K562 (cell line): ENCODE measurements around the gene KLK3. TPM values are rescaled to one million over a fixed set of nuclear protein-coding genes. Genes with fewer than 3 reads are reported as not detected.

ENCODE experiments used
- ATAC-seq: fragments of 200-7000 bp; cut with Tn5 transposase; 3 replicates; pipeline ENCODE4 v1.9.1; 2020; ENCODE audit warnings: moderate library complexity
- BruUV-seq: library from RNA; stranded (reverse); fragments of 400-500 nt; replicated peaks from 2 replicates; lab custom pipeline; 2021; lab: Mats Ljungman, UMichigan
- CTCF ChIA-PET: fragments of 300-600 bp; formaldehyde crosslinking; extraction: SDS; loops from one replicate; lab custom pipeline; 2021; ENCODE audit warnings: low intra/inter-chr PET ratio; lab: Yijun Ruan, JAX
- POLR2A ChIA-PET: fragments of 300-600, 350-650 bp; sonication (Branson Sonifier 250); formaldehyde crosslinking; extraction: SDS; loops from one replicate; lab custom pipeline; 2021; ENCODE audit warnings: antibody characterized with exemption, inconsistent platforms; lab: Yijun Ruan, JAX
- DNase-seq, 4 experiments: peaks; one replicate each; pipeline versions ENCODE4 v3.0.0 to v3.0.0-alpha.2; 2011 to 2018; ENCODE audit warnings: low spot score in 3 of 4, mixed read lengths in 3 of 4; ENCODE audit errors: extremely low read depth in 1 of 4
- FAIRE-seq: peaks from 2 replicates; lab custom pipeline; 2011; peaks lifted over from hg19 to GRCh38; lab: Jason Lieb, UNC
- H2AFZ ChIP-seq: 2 replicates; pipeline ENCODE4 v1.6.0; 2011; ENCODE audit warnings: low read depth, low read length, control low read depth, inconsistent platforms
- H3K27ac ChIP-seq: fragments of 200-600 bp; 3 replicates; pipeline ENCODE4 v1.8.0; 2011; ENCODE audit warnings: low read depth, mild to moderate bottlenecking, control low read depth, inconsistent platforms, low read length, moderate library complexity, mixed read lengths; ENCODE audit errors: extremely low read depth
- H3K27me3 ChIP-seq, 2 experiments: fragments of 300-600 bp in 1 of 2; 2 replicates in 1 of 2; 3 replicates in 1 of 2; pipeline versions ENCODE4 v1.6.0 to v1.8.0; 2011; ENCODE audit warnings: inconsistent platforms in 2 of 2, low read length in 2 of 2, mild to moderate bottlenecking in 1 of 2, mixed read lengths in 1 of 2, moderate library complexity in 1 of 2; ENCODE audit not compliant: control insufficient read depth in 2 of 2, insufficient read depth in 2 of 2
- H3K36me3 ChIP-seq: fragments of 300-600 bp; 3 replicates; pipeline ENCODE4 v1.8.0; 2011; ENCODE audit warnings: mild to moderate bottlenecking, low read length, inconsistent platforms; ENCODE audit not compliant: control insufficient read depth, insufficient read depth
- H3K4me1 ChIP-seq, 2 experiments: fragments of 200-600 bp in 1 of 2; replicated peaks in 1 of 2; 2 replicates in 1 of 2; 3 replicates in 1 of 2; pipeline versions ENCODE4 v1.5.1 to v1.8.0; 2011; ENCODE audit warnings: inconsistent platforms in 2 of 2, low read length in 2 of 2, mild to moderate bottlenecking in 1 of 2, mixed read lengths in 1 of 2, moderate library complexity in 1 of 2; ENCODE audit not compliant: control insufficient read depth in 2 of 2, insufficient read depth in 2 of 2
- H3K4me2 ChIP-seq: 2 replicates; pipeline ENCODE4 v1.6.1; 2011; ENCODE audit warnings: low read length, control low read depth, inconsistent platforms, mixed read lengths; ENCODE audit not compliant: insufficient read depth
- H3K4me3 ChIP-seq: fragments of 200-600 bp; sonication (generic), shearing (Covaris generic); 2 replicates; pipeline ENCODE4 v1.5.1; 2016; ENCODE audit warnings: control low read depth, inconsistent platforms
- H3K79me2 ChIP-seq: fragments of 200-600 bp; 3 replicates; pipeline ENCODE4 v1.8.0; 2011; ENCODE audit warnings: low read length, inconsistent platforms; ENCODE audit not compliant: control insufficient read depth, insufficient read depth
- H3K9ac ChIP-seq, 2 experiments: 2 replicates each; pipeline versions ENCODE4 v1.6.0 to v1.6.1; 2011; ENCODE audit warnings: low read depth in 2 of 2, low read length in 2 of 2, control low read depth in 1 of 2, inconsistent platforms in 1 of 2, mild to moderate bottlenecking in 1 of 2, mixed read lengths in 1 of 2; ENCODE audit not compliant: insufficient read depth in 1 of 2
- H3K9me1 ChIP-seq: one replicate; pipeline ENCODE4 v1.6.0; 2011; ENCODE audit warnings: inconsistent platforms, mild to moderate bottlenecking, low read length, moderate library complexity; ENCODE audit not compliant: control insufficient read depth, insufficient read depth
- H3K9me3 ChIP-seq: replicated peaks from 2 replicates; pipeline ENCODE4 v1.5.1; 2011; ENCODE audit warnings: low read depth, low read length, inconsistent platforms; ENCODE audit not compliant: control insufficient read depth, insufficient read depth
- H4K20me1 ChIP-seq: replicated peaks from 2 replicates; pipeline ENCODE4 v1.6.1; 2011; ENCODE audit warnings: low read length, inconsistent platforms, mixed read lengths; ENCODE audit not compliant: control insufficient read depth, insufficient read depth
- ARID4B ChIP-seq: sonication (generic); formaldehyde crosslinking; IDR thresholded peaks from 2 replicates; pipeline ENCODE4 v1.8.0; 2022; ENCODE audit warnings: mild to moderate bottlenecking, missing genetic modification reagents
- CHD7 ChIP-seq: fragments of 200-600 bp; sonication (generic); IDR thresholded peaks from one replicate; pipeline ENCODE4 v1.6.1; 2012; ENCODE audit warnings: mild to moderate bottlenecking, low read depth, low read length, inconsistent platforms
- DMBX1 ChIP-seq: fragments of 250-450 bp; sonication (Bioruptor Pico); IDR thresholded peaks from 2 replicates; pipeline ENCODE4 v1.8.0; 2022; ENCODE audit warnings: inconsistent platforms, mild to moderate bottlenecking, moderate library complexity, borderline replicate concordance
- FOSL1 ChIP-seq: fragments of 200-800 bp; sonication (Bioruptor generic); conservative IDR thresholded peaks from 2 replicates; pipeline ENCODE4 v1.6.1; 2016; ENCODE audit warnings: missing genetic modification characterization, missing compliant biosample characterization
- KAT2B ChIP-seq: IDR thresholded peaks from one replicate; pipeline ENCODE4 v1.6.1; 2012; ENCODE audit warnings: low read depth, mild to moderate bottlenecking, control low read depth, inconsistent platforms, low read length, moderate library complexity
- NCOA1 ChIP-seq: fragments of 450-650 bp; IDR thresholded peaks from 2 replicates; pipeline ENCODE4 v1.6.1; 2016; ENCODE audit warnings: low read depth
- WGBS: fragments of 100-300 bp; shearing (Covaris generic); methylation state at CpG from one replicate; pipeline ENCODE4 v1.1.6; 2016; ENCODE audit warnings: low coverage, mixed read lengths; ENCODE audit not compliant: insufficient coverage; ENCODE audit errors: missing lambda C conversion rate; 5-methylcytosine and 5-hydroxymethylcytosine counted together
- in situ Hi-C: fragments of 300-500 bp; cut with MboI; formaldehyde crosslinking; loops from 4 replicates; pipeline ENCODE4 v1.15.0; 2018; ENCODE audit warnings: inconsistent platforms, mixed read lengths
- intact Hi-C: fragments of 100-400 bp; cut with micrococcal nuclease; formaldehyde crosslinking; loops from 2 replicates; pipeline ENCODE4 v1.14.2; 2022
- polyA plus RNA-seq, 8 experiments: library from polyadenylated mRNA; depleted of rRNA in 4 of 8; stranded (reverse) in 5 of 8; unstranded in 3 of 8; fragments of >200 nt; fragmentation: Nextera tagmentation in 2 of 8; fragmentation: Illumina TruSeq in 1 of 8; extraction: Ambion mirVana in 2 of 8; extraction: Trizol in 1 of 8; gene quantifications; 2 replicates each; pipeline versions ENCODE4 v1.2.1 to v1.2.3, GENCODE V29; 2011 to 2014; ENCODE audit warnings: inconsistent platforms in 1 of 8, missing spikeins in 1 of 8
- total RNA-seq, 7 experiments: library from RNA; depleted of rRNA in 6 of 7; stranded (reverse); fragments of >200 nt in 6 of 7; fragmentation: Illumina TruSeq in 2 of 7; extraction: Trizol in 2 of 7; gene quantifications; 2 replicates each; pipeline versions ENCODE4 v1.2.1 to v1.2.3, GENCODE V29; 2011 to 2021; ENCODE audit warnings: low replicate concordance in 1 of 7

KLK3 gene
- total and polyA plus RNA-seq, 9 of the 15 experiments (the other 6 are each of a cell fraction or from before 2014, with no cell fraction given), result not detected

GRCh38 chr19:50850738-50851137 lies 4.0 kb upstream of the KLK3 start:
- Histone ChIP-seq H3K27ac (no peak overlapping the region), H4K20me1 (no peaks in the 10 kb centered on the region), H3K4me1 (no peaks in the 10 kb centered on the region; a peak in 1 of 5 replicates), H3K27me3 (peaks cover 11 to 46% of the 10 kb centered on the region in 2 experiments; a peak in 4 of 5 replicates), H3K9ac (no peak overlapping the region), H3K9me3 (no peaks in the 10 kb centered on the region), H3K36me3 (no peaks in the 10 kb centered on the region), H3K4me2 (no peak overlapping the region), H3K4me3 (no peak overlapping the region), H2AFZ (no peak overlapping the region), H3K9me1 (no peaks in the 10 kb centered on the region), H3K79me2 (no peaks in the 10 kb centered on the region)
- intact Hi-C loops (no loop called here), in situ Hi-C loops (no loop called here)
- no TSS peak for BruUV-seq
- 2% methylated on average over 3 of the region's 3 CpGs for WGBS
- ChIA-PET CTCF (no interaction called here), POLR2A (interaction anchor here (0.6 kb wide), 1 partner anchor 46 kb away, joined by 3 read pairs; no protein-coding TSS in a partner anchor)
- FAIRE-seq, result no peak
- no peak for ATAC-seq
- DNase-seq, result no peak
- TF ChIP-seq FOSL1 (no peak), ARID4B (CRISPR knock-in tag) (no peak), CHD7 (no peak), KAT2B (no peak), DMBX1 (CRISPR knock-in tag) (no peak), NCOA1 (no peak)
